NCI-H1105 treated with DMSO at 0.1 percent for 48 hours (cell line): ENCODE results near the gene MARK3.

Source experiments
- DNase-seq: peaks from one replicate; lab custom pipeline; 2025; lab: John Stamatoyannopoulos, UW

The MARK3 gene

GRCh38 chr14:103526914-103527248 lies 141.7 kb downstream of the MARK3 start:
- no peak for DNase-seq

GRCh38 chr14:103527408-103528145 lies 142.4 kb downstream of the MARK3 start:
- DNase-seq = no peak

GRCh38 chr14:103528146-103528586 lies 143.0 kb downstream of the MARK3 start:
- no peak for DNase-seq

- DNase-seq = peak; percentile 87
Observed at GRCh38 chr14:103528587-103529382, 143.6 kb downstream of the MARK3 start, which contains the start of gene TRMT61A. TSS of gene TRMT61A (plus strand) at chr14:103529196. CDS start at chr14:103529979, 783 bp downstream.

GRCh38 chr14:103529383-103530365 lies 144.5 kb downstream of the MARK3 start:
- DNase-seq = no peak

- no peak for DNase-seq
Observed at GRCh38 chr14:103530390-103530789, 145.2 kb downstream of the MARK3 start.

DNA sequence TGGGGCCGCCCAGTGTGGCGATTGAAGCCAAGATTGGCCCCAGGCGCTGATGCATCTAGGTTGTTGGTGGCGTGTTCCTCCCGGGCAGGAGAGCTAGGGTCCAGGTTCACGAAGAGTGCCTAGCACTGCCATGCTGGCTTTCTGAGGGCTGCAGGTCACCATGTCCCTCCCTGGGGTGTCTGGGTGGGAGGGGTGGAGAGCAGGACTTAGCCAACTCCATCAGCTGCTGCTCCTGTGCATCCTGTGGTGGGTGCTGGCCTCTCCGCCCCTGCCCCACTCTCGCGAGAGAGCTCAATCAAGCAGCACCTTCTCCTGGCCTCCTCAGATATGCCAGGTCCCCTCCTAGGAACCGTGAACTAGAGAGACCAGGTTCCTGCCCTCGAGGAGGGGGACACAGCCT lies 145.6 kb downstream of the MARK3 start:
- DNase-seq = no peak

DNA sequence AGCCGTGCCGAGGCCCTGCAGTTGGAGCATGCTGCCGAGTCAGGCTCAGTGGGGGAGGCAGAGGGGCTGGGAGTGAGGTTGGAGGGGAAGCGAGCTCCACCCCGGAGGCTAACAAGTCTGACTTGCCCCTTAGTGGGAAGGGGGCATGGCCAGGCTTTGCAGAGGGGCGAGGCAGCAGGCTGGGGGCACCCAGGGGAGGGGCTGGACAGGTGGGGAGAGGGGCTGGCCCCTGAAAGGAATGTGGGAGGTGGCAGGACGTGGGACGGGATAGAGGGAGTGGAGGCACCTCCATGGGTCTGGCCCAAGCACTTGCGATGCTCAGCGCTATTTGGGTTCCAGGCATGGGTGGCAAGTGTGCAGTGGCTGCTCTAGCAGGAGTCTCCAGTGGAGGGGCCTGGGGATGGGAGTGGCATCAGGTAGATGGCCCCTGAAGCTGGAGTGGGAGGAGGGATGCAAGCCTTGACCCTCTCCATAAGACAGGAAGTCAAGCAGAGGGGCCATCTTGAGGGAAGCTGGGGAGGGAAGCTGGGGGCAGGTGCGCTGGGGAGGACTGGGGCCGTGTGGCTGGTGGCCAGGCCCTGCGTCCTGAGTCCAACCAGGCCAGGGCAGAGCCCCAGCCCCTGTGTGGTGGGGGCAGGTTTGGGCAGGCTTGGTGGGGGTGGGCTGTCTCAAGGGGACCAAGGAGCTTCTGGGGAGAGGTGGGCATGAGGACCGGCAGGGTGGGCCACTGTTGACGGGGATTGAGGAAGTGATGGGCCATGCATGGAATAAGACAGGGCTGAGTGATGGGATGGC lies 146.4 kb downstream of the MARK3 start:
- no peak for DNase-seq

GRCh38 chr14:103532216-103533136 lies 147.3 kb downstream of the MARK3 start:
- no peak for DNase-seq

DNA sequence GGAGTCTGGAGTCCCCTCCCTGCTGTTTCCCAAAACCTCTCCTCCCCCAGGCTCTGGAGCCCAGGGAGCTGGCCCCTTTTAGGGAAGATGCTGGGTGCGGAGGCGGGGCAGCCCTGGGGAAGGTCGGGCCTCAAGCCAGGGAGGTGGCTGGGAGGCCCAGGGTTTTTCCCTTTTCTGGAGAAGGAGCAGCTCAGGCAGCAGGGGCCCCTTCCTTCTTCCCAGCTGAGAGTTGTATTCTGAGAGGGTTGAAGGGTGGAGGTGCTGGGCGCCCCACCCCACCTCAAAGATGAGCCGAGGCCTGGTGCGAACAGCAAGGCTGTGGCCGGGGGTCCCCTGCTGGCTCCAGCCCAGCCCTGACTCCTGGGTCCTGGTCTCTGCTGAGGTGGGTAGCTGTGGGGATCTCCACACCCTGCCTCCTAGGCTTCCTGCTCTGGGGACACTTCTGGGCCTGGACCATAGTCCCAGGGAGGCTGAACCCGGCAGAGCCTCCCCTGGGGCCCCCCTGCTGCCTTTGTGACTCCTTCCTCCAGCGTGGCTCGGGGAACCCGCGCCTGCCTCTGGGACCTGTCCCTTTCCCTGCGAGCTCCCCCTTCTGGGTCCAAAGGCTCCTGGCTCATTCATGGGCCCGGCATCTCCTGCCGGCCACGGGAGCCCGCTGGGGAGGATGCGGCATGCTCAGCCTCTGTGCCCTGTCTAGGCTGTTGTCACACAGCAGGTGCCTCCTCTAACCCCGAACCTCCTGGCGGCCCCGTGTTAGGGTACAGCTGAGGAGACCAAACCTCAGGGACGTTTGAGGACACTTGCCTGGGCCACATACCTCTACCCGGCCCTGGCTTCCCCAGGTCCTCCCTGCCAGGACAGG lies 148.2 kb downstream of the MARK3 start:
- no peak for DNase-seq

DNA sequence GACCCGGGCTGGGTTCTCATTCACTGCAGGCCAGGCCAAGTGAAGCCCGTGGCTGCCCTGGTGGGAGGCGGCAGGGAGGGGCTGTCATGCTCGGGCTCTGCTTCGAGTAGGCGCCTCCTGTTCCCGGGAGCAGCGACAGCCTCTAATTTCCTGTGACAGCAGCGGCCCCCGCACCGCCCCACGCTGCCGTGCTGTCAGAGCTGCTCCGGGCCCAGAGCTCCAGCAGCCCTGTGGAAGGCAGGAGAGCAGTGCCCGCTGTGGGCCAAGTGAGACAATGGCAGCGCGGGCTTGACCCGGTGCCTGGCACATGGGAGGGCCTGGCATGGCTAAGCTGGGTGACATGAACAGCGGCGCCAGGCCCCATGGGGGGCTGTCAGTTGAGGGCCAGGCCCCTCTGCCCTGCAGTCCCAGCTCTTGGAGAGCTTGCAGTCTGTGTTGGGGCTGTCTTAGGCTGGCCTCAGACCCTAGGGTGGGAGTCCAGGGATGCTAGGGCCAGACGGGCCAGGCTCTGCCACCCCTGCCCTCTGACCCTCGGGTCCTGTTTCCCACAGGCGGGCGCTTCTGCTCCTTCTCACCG lies 148.9 kb downstream of the MARK3 start:
- DNase-seq = no peak

GRCh38 chr14:103534576-103535061 lies 149.4 kb downstream of the MARK3 start:
- DNase-seq = no peak

DNA sequence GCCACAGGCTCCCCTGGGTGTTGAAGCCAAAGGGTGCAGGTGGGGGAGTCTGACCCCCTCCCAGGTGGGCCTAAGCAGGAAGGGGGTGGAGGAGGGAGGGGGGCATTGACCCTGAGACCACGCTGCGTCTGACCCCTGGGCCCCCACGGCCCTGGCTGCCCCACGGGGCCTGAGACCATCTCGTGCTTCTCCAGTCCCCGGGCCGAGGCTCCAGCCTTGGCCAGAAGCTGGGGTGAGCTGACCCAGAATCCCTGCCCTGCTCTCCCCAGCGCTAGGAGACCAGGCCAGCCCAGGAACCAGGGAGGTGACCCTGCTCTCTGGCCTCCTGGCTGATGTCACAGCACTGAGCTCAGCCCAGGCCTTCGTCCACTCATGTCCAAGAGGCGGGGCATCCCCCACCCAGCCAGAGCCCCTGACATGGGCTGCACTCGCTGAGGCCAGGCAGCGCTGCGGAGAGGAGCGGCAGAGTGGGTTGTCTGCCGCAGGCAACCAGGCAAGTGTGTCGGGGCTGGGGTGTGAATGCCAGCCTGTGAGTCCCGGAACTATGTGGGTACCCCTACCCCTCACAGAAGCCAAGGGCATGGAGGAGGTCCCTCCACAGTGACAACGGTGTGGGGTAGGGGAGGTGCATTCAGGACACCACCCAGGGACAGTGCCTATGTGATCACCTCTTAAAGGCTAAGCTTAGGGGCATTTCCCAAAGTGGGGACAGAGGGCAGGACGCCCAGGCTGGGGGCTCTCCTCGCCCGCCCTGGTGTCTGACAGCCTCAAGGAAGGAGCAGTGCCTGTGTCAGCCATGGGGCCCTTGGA lies 150.1 kb downstream of the MARK3 start:
- no peak for DNase-seq

DNA sequence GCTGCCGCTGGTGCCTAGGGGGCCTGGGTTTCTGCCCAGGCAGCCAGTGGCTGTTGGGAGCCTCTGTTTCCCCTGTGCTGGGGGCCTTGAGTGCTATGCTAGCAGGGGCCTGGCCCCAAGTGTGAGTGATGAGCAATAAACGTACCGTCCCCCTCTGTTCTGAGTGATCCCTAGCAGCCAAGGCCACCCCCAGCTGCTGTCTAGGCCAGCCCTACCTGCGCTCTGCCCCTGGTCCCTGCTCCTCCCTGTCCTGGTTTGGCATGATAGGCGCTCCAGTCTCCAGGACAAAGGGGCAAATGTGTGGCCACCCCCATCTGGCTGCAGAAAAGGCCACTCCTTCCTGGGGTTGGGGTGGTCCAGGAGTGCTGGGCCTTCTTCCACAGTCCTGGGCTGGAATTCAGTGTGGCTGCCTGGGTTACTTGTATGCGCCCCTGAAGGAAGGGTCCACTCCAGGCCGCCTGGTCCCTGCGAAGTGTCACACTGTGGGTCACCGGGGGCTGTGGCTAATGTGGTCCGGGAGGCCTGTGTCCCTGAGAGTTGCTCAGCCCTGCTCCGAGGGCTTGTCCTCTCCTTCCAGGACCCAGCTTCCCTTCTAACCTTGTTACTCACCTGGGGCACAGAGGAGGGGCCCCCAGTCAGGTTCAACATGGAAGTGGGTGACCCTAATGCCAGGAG lies 150.8 kb downstream of the MARK3 start:
- DNase-seq = no peak

DNA sequence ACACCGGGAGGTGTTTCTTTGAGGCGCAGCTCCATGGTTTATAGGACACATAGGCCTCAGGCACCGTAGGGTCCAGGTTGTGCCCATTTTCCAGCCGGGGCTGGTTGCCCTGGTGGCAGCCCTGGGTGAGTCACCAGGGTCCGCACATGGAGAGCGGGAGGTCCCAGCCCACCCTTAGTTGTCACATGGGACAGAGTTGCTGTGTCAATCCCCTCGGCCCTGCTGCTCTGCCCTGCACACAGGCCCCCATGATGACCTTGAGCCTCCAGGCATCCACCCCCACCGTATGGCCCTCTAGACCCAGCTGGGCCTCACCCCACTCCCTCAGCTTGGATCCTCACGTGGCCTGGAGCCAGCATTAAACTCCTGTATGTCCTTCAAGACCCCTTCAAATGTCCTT lies 151.5 kb downstream of the MARK3 start:
- DNase-seq = no peak

DNA sequence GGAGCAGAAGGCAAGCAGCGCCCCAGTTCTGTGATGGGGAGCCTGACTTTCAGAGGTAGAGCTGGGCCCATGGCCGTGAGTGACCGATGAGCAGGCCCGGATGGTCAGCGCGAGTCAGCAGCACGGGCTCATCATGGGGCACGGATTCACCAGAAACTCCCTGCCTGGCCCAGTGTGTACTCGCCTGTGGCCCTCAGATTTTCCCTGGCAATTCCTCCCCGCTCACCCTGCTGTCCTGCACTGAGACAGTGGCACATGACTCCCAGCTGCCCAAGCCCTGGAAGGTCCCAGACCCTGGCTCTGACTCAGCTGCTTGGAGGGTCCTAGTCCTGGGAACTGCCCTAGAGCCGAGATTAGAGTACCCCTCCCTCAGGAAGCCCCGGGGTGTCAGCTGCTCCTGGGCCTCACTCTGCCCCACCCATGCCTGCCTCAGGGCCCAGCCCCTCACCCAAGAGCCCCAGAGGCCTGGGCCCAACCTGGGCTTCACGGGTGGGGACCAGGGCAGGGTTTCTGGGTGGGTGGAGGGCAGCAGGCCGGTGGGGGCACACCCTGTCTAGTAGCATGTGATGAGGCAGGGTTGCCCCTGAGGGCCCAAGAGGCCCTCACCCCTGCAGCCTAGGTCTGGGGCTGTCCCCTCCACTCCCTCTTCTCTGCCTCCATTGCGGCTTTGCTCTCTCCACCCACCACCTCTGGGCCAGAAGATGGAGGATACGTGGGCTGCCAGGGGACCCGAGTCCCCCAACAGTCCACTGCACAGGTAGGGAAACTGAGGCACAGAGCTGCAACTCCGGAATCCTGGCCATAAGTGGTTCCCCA lies 152.2 kb downstream of the MARK3 start:
- DNase-seq = no peak
